Skeletal muscle tissue (tissue), 4 donors: ENCODE results near the gene MRM3. TPM values are rescaled to one million over a fixed set of nuclear protein-coding genes. Genes with fewer than 3 reads are reported as not detected.
"Not testable (repeated sequence)": the region's sequence is repeated elsewhere in the genome, so short reads cannot be mapped to it uniquely, and the experiment has no call there.

Experiments used
- H3K27ac ChIP-seq: one replicate; pipeline ENCODE4 v1.7.0; 2013; ENCODE audit warnings: mild to moderate bottlenecking, low read depth, low read length, inconsistent platforms
- H3K27me3 ChIP-seq, 3 donors: one replicate each; pipeline ENCODE4 v1.7.0; 2013; ENCODE audit warnings: low read length in 3 of 3; ENCODE audit not compliant: control insufficient read depth in 3 of 3, insufficient read depth in 3 of 3
- H3K36me3 ChIP-seq, 3 donors: one replicate each; pipeline ENCODE4 v1.7.0; 2013; ENCODE audit warnings: low read length in 3 of 3; ENCODE audit not compliant: control insufficient read depth in 3 of 3, insufficient read depth in 3 of 3
- H3K4me1 ChIP-seq, 3 donors: one replicate each; pipeline ENCODE4 v1.7.0; 2013; ENCODE audit warnings: low read length in 3 of 3, mild to moderate bottlenecking in 3 of 3; ENCODE audit not compliant: control insufficient read depth in 3 of 3, insufficient read depth in 3 of 3
- H3K4me3 ChIP-seq, 3 donors: one replicate each; pipeline ENCODE4 v1.7.0; 2013; ENCODE audit warnings: low read length in 3 of 3
- H3K9ac ChIP-seq, 3 donors: one replicate each; pipeline ENCODE4 v1.7.0; 2013; ENCODE audit warnings: low read length in 3 of 3, mild to moderate bottlenecking in 3 of 3, moderate library complexity in 2 of 3, low read depth in 1 of 3
- H3K9me3 ChIP-seq, 3 donors: one replicate each; pipeline ENCODE4 v1.7.0; 2013; ENCODE audit warnings: low read length in 3 of 3; ENCODE audit not compliant: control insufficient read depth in 3 of 3
- total RNA-seq: library from RNA; depleted of rRNA; stranded (reverse); fragments of >200 nt; gene quantifications from one replicate; pipeline ENCODE4 v1.2.3, GENCODE V29; 2014
- donor health status: Osteomylitis.

MRM3 gene
- total RNA-seq, 1 donor from 2014 or later = 18.8 TPM

GRCh38 chr17:784143-784542, 2.0 kb downstream of the MRM3 start:
- H3K27ac ChIP-seq = no peak overlapping the region
- H3K27me3 ChIP-seq = no peaks in the 10 kb centered on the region
- peaks cover 18 to 23% (median 23%) of the 10 kb centered on the region in 3 donors for H3K36me3 ChIP-seq
- H3K9me3 ChIP-seq = no peaks in the 10 kb centered on the region
- no peak overlapping the region for H3K9ac ChIP-seq
- H3K4me3 ChIP-seq = no peak overlapping the region
- peaks cover 18 to 32% (median 26%) of the 10 kb centered on the region in 3 donors for H3K4me1 ChIP-seq

GRCh38 chr17:785901-786300, 3.7 kb downstream of the MRM3 start:
- not testable (repeated sequence) for H3K9ac ChIP-seq, H3K27ac ChIP-seq, H3K4me3 ChIP-seq, H3K9me3 ChIP-seq, H3K27me3 ChIP-seq
- Histone ChIP-seq H3K36me3 (peaks cover 30 to 32% (median 31%) of the 10 kb centered on the region in 3 donors), H3K4me1 (peaks cover 18 to 32% (median 26%) of the 10 kb centered on the region in 3 donors)

GRCh38 chr17:787641-788221, 5.6 kb downstream of the MRM3 start:
- H3K4me3 ChIP-seq = no peak overlapping the region
- H3K27ac ChIP-seq = no peak overlapping the region
- H3K9me3 ChIP-seq = no peaks in the 10 kb centered on the region
- H3K9ac ChIP-seq = no peak overlapping the region
- no peaks in the 10 kb centered on the region for H3K27me3 ChIP-seq
- peaks cover 13 to 19% (median 16%) of the 10 kb centered on the region in 3 donors for H3K4me1 ChIP-seq
- peaks cover 42 to 51% (median 45%) of the 10 kb centered on the region in 3 donors for H3K36me3 ChIP-seq

- H3K9me3 ChIP-seq = no peaks in the 10 kb centered on the region
- H3K27ac ChIP-seq = no peak overlapping the region
- no peak overlapping the region for H3K4me3 ChIP-seq
- no peak overlapping the region for H3K9ac ChIP-seq
- H3K36me3 ChIP-seq = peaks cover 44 to 52% (median 46%) of the 10 kb centered on the region in 3 donors
- H3K4me1 ChIP-seq = peaks cover 5 to 11% (median 8%) of the 10 kb centered on the region in 3 donors
- H3K27me3 ChIP-seq = no peaks in the 10 kb centered on the region
These were observed 6.4 kb downstream of the MRM3 start for GRCh38 chr17:788551-788950.

GRCh38 chr17:789160-789840, 7.1 kb downstream of the MRM3 start:
- Histone ChIP-seq H3K9ac (no peak overlapping the region), H3K4me3 (no peak overlapping the region), H3K9me3 (no peaks in the 10 kb centered on the region), H3K27me3 (no peaks in the 10 kb centered on the region), H3K36me3 (peaks cover 40 to 49% (median 43%) of the 10 kb centered on the region in 3 donors), H3K27ac (no peak overlapping the region), H3K4me1 (peaks cover under 1 to 5% (median under 1%) of the 10 kb centered on the region in 3 donors)

- not testable (repeated sequence) for H3K9me3 ChIP-seq, H3K9ac ChIP-seq, H3K27me3 ChIP-seq, H3K4me3 ChIP-seq, H3K27ac ChIP-seq, H3K4me1 ChIP-seq
- H3K36me3 ChIP-seq = peaks cover 38 to 44% (median 40%) of the 10 kb centered on the region in 3 donors
These were observed 8.0 kb downstream of the MRM3 start for GRCh38 chr17:789931-790873.

- H3K4me3 ChIP-seq = not testable (repeated sequence)
- peaks cover 38 to 43% (median 38%) of the 10 kb centered on the region in 3 donors for H3K36me3 ChIP-seq
These were observed 8.7 kb downstream of the MRM3 start for GRCh38 chr17:790874-791247.

GRCh38 chr17:791829-792228, 9.7 kb downstream of the MRM3 start:
- Histone ChIP-seq H3K36me3 (peaks cover 38 to 43% (median 40%) of the 10 kb centered on the region in 3 donors), H3K4me3 (no peak overlapping the region), H3K9ac (no peak overlapping the region), H3K4me1 (peaks cover 13 to 17% (median 14%) of the 10 kb centered on the region in 3 donors), H3K27me3 (no peaks in the 10 kb centered on the region), H3K27ac (no peak overlapping the region), H3K9me3 (no peaks in the 10 kb centered on the region)

More at GRCh38 chr17:790874-791247, 8.7 kb downstream of the MRM3 start:
- H3K4me1 ChIP-seq = peaks cover 12 to 16% (median 13%) of the 10 kb centered on the region in 3 donors
- H3K9me3 ChIP-seq, H3K27ac ChIP-seq, H3K27me3 ChIP-seq, H3K9ac ChIP-seq: not testable (repeated sequence)

GRCh38 chr17:792277-792676, 10.1 kb downstream of the MRM3 start:
- H3K4me3 ChIP-seq = no peak overlapping the region
- peaks cover 13 to 17% (median 16%) of the 10 kb centered on the region in 3 donors for H3K4me1 ChIP-seq
- no peak overlapping the region for H3K9ac ChIP-seq
- H3K27me3 ChIP-seq = no peaks in the 10 kb centered on the region
- H3K36me3 ChIP-seq = peaks cover 38 to 44% (median 43%) of the 10 kb centered on the region in 3 donors
- no peak overlapping the region for H3K27ac ChIP-seq
- no peaks in the 10 kb centered on the region for H3K9me3 ChIP-seq
